GM23338 (cell line): ENCODE data around the gene MIER2. TPM values are rescaled to one million over a fixed set of nuclear protein-coding genes. Genes with fewer than 3 reads are reported as not detected.

Experiments used
- ATAC-seq: fragments of 200-7000 bp; cut with Tn5 transposase; 3 replicates; pipeline ENCODE4 v1.9.1; 2020
- DNase-seq: peaks from one replicate; pipeline ENCODE4 v3.0.0-alpha.2; 2015; ENCODE audit warnings: low spot score
- H2AFZ ChIP-seq: fragments of 200-600 bp; sonication (generic); 2 replicates; pipeline ENCODE4 v1.8.0; 2016; ENCODE audit warnings: antibody characterized with exemption, mild to moderate bottlenecking, moderate library complexity
- H3F3A ChIP-seq: fragments of 200-600 bp; sonication (generic); replicated peaks from 2 replicates; pipeline ENCODE4 v1.8.0; 2017; ENCODE audit warnings: antibody characterized with exemption, mixed run types, low read depth
- H3K27ac ChIP-seq: fragments of 200-600 bp; sonication (generic); 2 replicates; pipeline ENCODE4 v1.6.1; 2016; ENCODE audit warnings: low read depth
- H3K27me3 ChIP-seq: fragments of 200-600 bp; sonication (generic); 2 replicates; pipeline ENCODE4 v1.8.0; 2016; ENCODE audit warnings: mild to moderate bottlenecking, mixed run types, moderate library complexity; ENCODE audit not compliant: insufficient read depth
- H3K36me3 ChIP-seq: fragments of 200-600 bp; sonication (generic); 2 replicates; pipeline ENCODE4 v1.8.0; 2016; ENCODE audit warnings: mild to moderate bottlenecking; ENCODE audit not compliant: insufficient read depth
- H3K4me1 ChIP-seq: fragments of 200-600 bp; sonication (generic); 2 replicates; pipeline ENCODE4 v1.8.0; 2016; ENCODE audit warnings: mild to moderate bottlenecking, moderate library complexity; ENCODE audit not compliant: insufficient read depth
- H3K4me2 ChIP-seq: fragments of 200-600 bp; sonication (generic); 2 replicates; pipeline ENCODE4 v1.7.1; 2017; ENCODE audit warnings: mixed run types
- H3K4me3 ChIP-seq: fragments of 200-600 bp; sonication (generic); 2 replicates; pipeline ENCODE4 v1.6.1; 2016; ENCODE audit warnings: mixed run types
- H3K79me2 ChIP-seq: fragments of 200-600 bp; sonication (generic); replicated peaks from 2 replicates; pipeline ENCODE4 v1.8.0; 2017; ENCODE audit warnings: mild to moderate bottlenecking; ENCODE audit not compliant: insufficient read depth
- H3K9me2 ChIP-seq: fragments of 200-600 bp; sonication (generic); 2 replicates; pipeline ENCODE4 v1.8.0; 2017; ENCODE audit not compliant: insufficient read depth
- H4K20me1 ChIP-seq: fragments of 200-600 bp; sonication (generic); replicated peaks from 2 replicates; pipeline ENCODE4 v1.8.0; 2017; ENCODE audit warnings: mild to moderate bottlenecking; ENCODE audit not compliant: insufficient read depth
- H3K27ac Mint-ChIP-seq: 2 replicates; pipeline ENCODE4 v1.8.0; 2020; ENCODE audit warnings: inconsistent platforms, mild to moderate bottlenecking, moderate library complexity, mixed read lengths
- H3K27me3 Mint-ChIP-seq: 3 replicates; pipeline ENCODE4 v1.8.0; 2022; ENCODE audit warnings: low read depth, mild to moderate bottlenecking, moderate library complexity, mixed read lengths, inconsistent platforms; ENCODE audit not compliant: insufficient read depth, poor library complexity
- H3K36me3 Mint-ChIP-seq: 3 replicates; pipeline ENCODE4 v1.8.0; 2021; ENCODE audit warnings: low read depth, mild to moderate bottlenecking, inconsistent platforms, moderate library complexity, mixed read lengths
- H3K4me1 Mint-ChIP-seq: 3 replicates; pipeline ENCODE4 v1.8.0; 2020; ENCODE audit warnings: mild to moderate bottlenecking, inconsistent platforms, mixed read lengths
- H3K4me3 Mint-ChIP-seq: 3 replicates; pipeline ENCODE4 v1.8.0; 2021; ENCODE audit warnings: moderate library complexity, mild to moderate bottlenecking, inconsistent platforms, mixed read lengths
- H3K9me3 Mint-ChIP-seq: 3 replicates; pipeline ENCODE4 v1.8.0; 2020; ENCODE audit warnings: moderate library complexity, mild to moderate bottlenecking, inconsistent platforms, mixed read lengths
- CREB1 ChIP-seq: fragments of 250-450 bp; sonication (Bioruptor Pico); IDR thresholded peaks from 2 replicates; pipeline ENCODE4 v1.5.0; 2020; ENCODE audit warnings: low read depth, mild to moderate bottlenecking, moderate library complexity
- EZH2 ChIP-seq: fragments of 200-600 bp; sonication (generic); IDR thresholded peaks from one replicate; pipeline ENCODE4 v1.8.0; 2017; ENCODE audit warnings: antibody characterized with exemption, mild to moderate bottlenecking, low read depth; ENCODE audit not compliant: unreplicated experiment
- EZH2phosphoT487 ChIP-seq: fragments of 200-600 bp; sonication (generic); IDR thresholded peaks from one replicate; pipeline ENCODE4 v1.8.1; 2018; ENCODE audit warnings: antibody characterized with exemption; ENCODE audit not compliant: unreplicated experiment
- NANOG ChIP-seq: IDR thresholded peaks from 2 replicates; pipeline ENCODE4 v1.6.1; 2016; ENCODE audit warnings: antibody characterized with exemption, borderline replicate concordance
- ZNF331 ChIP-seq: fragments of 250-450 bp; sonication (Bioruptor Pico); IDR thresholded peaks from 2 replicates; pipeline ENCODE4 v1.5.0; 2020; ENCODE audit warnings: low read depth, mild to moderate bottlenecking, moderate library complexity
- polyA plus RNA-seq: library from polyadenylated mRNA; unstranded; fragments of >200 nt; fragmentation: Nextera tagmentation; extraction: Ambion mirVana; gene quantifications from 2 replicates; pipeline ENCODE4 v1.2.1, GENCODE V29; 2016
- total RNA-seq: library from RNA; depleted of rRNA; stranded (reverse); fragments of >200 nt; shearing (Covaris generic); gene quantifications from 2 replicates; pipeline ENCODE4 v1.2.3, GENCODE V29; 2014
- TF ChIP-seq, protein P1 (sequence below): IDR thresholded peaks from one replicate; pipeline ENCODE4 v1.6.1; 2018; ENCODE audit warnings: antibody characterized with exemption; ENCODE audit not compliant: unreplicated experiment
- TF ChIP-seq, protein P2 (sequence below): fragments of 250-450 bp; sonication (Bioruptor Pico); IDR thresholded peaks from 2 replicates; pipeline ENCODE4 v1.5.0; 2020; ENCODE audit warnings: mild to moderate bottlenecking, moderate library complexity

MIER2 gene
- total and polyA plus RNA-seq, 2 experiments from 2014 or later, result 30.2 to 37.9 TPM

DNA sequence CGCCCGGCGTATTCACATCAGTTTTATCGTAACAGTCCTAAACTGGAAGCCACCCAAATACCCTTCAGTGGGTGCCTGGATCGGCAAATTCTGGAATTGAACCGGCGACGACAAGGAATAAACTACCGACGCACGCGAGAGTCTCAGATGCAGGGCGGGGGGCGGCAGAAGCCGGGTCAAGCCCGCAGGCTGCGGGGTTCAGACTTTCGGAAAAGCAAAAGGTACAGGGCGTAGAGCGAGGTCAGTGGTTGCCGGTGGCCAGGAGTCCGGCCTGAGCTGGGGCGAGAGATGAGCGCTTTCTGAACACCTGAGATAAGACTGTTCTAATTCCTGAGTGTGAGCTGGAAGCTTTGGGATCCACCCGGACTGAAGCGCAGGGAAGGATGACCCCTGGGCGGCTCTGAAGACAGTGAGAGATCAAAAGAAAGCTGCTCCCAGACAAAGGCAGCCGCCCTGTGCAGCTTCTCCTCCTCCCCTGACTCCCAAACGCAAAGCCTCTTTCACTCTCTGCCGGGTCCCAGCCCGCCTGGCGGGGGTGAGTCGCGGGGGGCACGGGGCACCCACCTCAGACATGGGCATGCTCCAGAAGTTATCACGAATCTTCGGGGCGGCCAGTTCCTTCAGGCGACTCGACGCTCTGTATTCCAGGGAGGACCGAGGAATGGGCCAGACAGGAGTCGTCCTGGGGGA is 26.2 kb upstream of the MIER2 start (continued):
- TF ChIP-seq, protein P1, sequence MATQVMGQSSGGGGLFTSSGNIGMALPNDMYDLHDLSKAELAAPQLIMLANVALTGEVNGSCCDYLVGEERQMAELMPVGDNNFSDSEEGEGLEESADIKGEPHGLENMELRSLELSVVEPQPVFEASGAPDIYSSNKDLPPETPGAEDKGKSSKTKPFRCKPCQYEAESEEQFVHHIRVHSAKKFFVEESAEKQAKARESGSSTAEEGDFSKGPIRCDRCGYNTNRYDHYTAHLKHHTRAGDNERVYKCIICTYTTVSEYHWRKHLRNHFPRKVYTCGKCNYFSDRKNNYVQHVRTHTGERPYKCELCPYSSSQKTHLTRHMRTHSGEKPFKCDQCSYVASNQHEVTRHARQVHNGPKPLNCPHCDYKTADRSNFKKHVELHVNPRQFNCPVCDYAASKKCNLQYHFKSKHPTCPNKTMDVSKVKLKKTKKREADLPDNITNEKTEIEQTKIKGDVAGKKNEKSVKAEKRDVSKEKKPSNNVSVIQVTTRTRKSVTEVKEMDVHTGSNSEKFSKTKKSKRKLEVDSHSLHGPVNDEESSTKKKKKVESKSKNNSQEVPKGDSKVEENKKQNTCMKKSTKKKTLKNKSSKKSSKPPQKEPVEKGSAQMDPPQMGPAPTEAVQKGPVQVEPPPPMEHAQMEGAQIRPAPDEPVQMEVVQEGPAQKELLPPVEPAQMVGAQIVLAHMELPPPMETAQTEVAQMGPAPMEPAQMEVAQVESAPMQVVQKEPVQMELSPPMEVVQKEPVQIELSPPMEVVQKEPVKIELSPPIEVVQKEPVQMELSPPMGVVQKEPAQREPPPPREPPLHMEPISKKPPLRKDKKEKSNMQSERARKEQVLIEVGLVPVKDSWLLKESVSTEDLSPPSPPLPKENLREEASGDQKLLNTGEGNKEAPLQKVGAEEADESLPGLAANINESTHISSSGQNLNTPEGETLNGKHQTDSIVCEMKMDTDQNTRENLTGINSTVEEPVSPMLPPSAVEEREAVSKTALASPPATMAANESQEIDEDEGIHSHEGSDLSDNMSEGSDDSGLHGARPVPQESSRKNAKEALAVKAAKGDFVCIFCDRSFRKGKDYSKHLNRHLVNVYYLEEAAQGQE, result no peak
- TF ChIP-seq CREB1 (no peak), ZNF331 (CRISPR knock-in tag) (no peak), NANOG (no peak)

DNA sequence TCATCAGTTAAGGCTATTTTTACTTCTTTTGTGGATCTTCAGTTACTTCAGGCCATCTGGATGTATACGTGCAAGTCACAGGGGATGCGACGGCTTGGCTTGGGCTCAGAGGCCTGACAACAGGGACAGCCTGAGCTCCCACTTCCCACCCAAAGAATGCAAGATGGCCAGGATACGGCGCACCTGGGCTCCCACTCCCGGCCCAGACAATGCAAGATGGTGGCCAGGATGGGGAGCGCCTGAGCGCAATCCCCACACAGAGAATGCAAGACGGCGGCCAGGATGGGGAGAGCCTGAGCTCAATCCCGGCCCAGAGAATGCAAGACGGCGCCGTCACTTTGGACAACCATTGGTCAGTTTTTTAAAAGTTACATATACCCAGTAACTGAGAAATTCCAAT is 25.3 kb upstream of the MIER2 start:
- Histone ChIP-seq H3K4me1 (no peaks in the 10 kb centered on the region), H3K27me3 (no peaks in the 10 kb centered on the region), H3K4me2 (no peak overlapping the region), H4K20me1 (no peaks in the 10 kb centered on the region), H3K79me2 (no peaks in the 10 kb centered on the region), H3K9me2 (no peaks in the 10 kb centered on the region), H3F3A (no peaks in the 10 kb centered on the region), H2AFZ (no peak overlapping the region), H3K27ac (no peak overlapping the region), H3K4me3 (no peak overlapping the region), H3K36me3 (no peaks in the 10 kb centered on the region)
- H3K27me3 Mint-ChIP-seq, result peaks cover 15% of the 10 kb centered on the region
- no peak for DNase-seq
- no peak overlapping the region for H3K27ac Mint-ChIP-seq
- ATAC-seq, result no peak
- H3K9me3 Mint-ChIP-seq, result peaks cover 11% of the 10 kb centered on the region; the same call in 2 of the 3 replicates
- no peak overlapping the region for H3K4me3 Mint-ChIP-seq
- H3K36me3 Mint-ChIP-seq, result peaks cover 6% of the 10 kb centered on the region; the same call in 1 of the 3 replicates
- TF ChIP-seq, protein P2, sequence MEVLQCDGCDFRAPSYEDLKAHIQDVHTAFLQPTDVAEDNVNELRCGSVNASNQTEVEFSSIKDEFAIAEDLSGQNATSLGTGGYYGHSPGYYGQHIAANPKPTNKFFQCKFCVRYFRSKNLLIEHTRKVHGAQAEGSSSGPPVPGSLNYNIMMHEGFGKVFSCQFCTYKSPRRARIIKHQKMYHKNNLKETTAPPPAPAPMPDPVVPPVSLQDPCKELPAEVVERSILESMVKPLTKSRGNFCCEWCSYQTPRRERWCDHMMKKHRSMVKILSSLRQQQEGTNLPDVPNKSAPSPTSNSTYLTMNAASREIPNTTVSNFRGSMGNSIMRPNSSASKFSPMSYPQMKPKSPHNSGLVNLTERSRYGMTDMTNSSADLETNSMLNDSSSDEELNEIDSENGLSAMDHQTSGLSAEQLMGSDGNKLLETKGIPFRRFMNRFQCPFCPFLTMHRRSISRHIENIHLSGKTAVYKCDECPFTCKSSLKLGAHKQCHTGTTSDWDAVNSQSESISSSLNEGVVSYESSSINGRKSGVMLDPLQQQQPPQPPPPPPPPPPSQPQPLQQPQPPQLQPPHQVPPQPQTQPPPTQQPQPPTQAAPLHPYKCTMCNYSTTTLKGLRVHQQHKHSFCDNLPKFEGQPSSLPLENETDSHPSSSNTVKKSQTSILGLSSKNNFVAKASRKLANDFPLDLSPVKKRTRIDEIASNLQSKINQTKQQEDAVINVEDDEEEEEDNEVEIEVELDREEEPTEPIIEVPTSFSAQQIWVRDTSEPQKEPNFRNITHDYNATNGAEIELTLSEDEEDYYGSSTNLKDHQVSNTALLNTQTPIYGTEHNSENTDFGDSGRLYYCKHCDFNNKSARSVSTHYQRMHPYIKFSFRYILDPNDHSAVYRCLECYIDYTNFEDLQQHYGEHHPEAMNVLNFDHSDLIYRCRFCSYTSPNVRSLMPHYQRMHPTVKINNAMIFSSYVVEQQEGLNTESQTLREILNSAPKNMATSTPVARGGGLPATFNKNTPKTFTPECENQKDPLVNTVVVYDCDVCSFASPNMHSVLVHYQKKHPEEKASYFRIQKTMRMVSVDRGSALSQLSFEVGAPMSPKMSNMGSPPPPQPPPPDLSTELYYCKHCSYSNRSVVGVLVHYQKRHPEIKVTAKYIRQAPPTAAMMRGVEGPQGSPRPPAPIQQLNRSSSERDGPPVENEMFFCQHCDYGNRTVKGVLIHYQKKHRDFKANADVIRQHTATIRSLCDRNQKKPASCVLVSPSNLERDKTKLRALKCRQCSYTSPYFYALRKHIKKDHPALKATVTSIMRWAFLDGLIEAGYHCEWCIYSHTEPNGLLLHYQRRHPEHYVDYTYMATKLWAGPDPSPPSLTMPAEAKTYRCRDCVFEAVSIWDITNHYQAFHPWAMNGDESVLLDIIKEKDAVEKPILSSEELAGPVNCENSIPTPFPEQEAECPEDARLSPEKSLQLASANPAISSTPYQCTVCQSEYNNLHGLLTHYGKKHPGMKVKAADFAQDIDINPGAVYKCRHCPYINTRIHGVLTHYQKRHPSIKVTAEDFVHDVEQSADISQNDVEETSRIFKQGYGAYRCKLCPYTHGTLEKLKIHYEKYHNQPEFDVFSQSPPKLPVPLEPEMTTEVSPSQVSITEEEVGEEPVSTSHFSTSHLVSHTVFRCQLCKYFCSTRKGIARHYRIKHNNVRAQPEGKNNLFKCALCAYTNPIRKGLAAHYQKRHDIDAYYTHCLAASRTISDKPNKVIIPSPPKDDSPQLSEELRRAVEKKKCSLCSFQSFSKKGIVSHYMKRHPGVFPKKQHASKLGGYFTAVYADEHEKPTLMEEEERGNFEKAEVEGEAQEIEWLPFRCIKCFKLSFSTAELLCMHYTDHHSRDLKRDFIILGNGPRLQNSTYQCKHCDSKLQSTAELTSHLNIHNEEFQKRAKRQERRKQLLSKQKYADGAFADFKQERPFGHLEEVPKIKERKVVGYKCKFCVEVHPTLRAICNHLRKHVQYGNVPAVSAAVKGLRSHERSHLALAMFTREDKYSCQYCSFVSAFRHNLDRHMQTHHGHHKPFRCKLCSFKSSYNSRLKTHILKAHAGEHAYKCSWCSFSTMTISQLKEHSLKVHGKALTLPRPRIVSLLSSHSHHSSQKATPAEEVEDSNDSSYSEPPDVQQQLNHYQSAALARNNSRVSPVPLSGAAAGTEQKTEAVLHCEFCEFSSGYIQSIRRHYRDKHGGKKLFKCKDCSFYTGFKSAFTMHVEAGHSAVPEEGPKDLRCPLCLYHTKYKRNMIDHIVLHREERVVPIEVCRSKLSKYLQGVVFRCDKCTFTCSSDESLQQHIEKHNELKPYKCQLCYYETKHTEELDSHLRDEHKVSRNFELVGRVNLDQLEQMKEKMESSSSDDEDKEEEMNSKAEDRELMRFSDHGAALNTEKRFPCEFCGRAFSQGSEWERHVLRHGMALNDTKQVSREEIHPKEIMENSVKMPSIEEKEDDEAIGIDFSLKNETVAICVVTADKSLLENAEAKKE (CRISPR knock-in tag), result no peak
- TF ChIP-seq NANOG (no peak), ZNF331 (CRISPR knock-in tag) (no peak), CREB1 (no peak), EZH2phosphoT487 (no peak), EZH2 (no peak)
- TF ChIP-seq, protein P1, result no peak
- H3K4me1 Mint-ChIP-seq, result no peaks in the 10 kb centered on the region; the same call in 2 of the 3 replicates
